ENCODE results near the gene MINAR1.

DNA sequence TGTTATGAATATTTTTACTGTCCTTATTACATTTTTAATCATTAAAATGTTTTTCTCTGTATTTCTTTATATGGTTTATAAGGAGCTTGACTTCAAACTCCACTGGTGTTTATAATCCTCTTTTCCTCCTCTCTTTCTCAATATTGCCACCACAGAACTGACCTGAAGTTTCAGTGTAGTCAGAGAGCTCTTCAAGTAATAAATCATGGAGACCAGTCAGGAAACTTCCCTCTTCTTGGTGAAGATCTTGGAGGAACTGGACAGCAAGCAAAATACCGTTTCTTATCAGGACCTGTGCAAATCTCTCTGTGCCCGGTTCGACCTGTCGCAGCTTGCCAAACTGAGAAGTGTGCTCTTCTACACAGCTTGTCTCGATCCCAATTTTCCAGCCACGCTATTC lies 23.8 kb downstream of the MINAR1 start:
- TF ChIP-seq, protein P1, sequence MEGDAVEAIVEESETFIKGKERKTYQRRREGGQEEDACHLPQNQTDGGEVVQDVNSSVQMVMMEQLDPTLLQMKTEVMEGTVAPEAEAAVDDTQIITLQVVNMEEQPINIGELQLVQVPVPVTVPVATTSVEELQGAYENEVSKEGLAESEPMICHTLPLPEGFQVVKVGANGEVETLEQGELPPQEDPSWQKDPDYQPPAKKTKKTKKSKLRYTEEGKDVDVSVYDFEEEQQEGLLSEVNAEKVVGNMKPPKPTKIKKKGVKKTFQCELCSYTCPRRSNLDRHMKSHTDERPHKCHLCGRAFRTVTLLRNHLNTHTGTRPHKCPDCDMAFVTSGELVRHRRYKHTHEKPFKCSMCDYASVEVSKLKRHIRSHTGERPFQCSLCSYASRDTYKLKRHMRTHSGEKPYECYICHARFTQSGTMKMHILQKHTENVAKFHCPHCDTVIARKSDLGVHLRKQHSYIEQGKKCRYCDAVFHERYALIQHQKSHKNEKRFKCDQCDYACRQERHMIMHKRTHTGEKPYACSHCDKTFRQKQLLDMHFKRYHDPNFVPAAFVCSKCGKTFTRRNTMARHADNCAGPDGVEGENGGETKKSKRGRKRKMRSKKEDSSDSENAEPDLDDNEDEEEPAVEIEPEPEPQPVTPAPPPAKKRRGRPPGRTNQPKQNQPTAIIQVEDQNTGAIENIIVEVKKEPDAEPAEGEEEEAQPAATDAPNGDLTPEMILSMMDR (conservative IDR thresholded peaks at IDR 0.05; ENCODE audit: low read length) = no peak
- no peak for TF ChIP-seq EZH2phosphoT487 (IDR thresholded peaks at IDR 0.05; ENCODE audit: borderline replicate concordance, low read depth, low read length)

Measured in OCI-LY7 (cell line).